Measurements from ENCODE around the gene MAML2.

MAML2 gene

GRCh38 chr11:96061069-96061468, 281.9 kb downstream of the MAML2 start:
- no peak for DNase-seq

- no peak for DNase-seq
Measured at GRCh38 chr11:96057502-96057901, 285.5 kb downstream of the MAML2 start.

- DNase-seq = no peak
Measured at GRCh38 chr11:96056576-96056975, 286.4 kb downstream of the MAML2 start.

- DNase-seq = peak; percentile 85
Measured at GRCh38 chr11:96055706-96056387, 287.1 kb downstream of the MAML2 start.

- DNase-seq = peak; percentile 57
Measured at GRCh38 chr11:96054870-96055705, 287.9 kb downstream of the MAML2 start.

GRCh38 chr11:96052921-96053651, 289.9 kb downstream of the MAML2 start:
- DNase-seq = peak; percentile 66

GRCh38 chr11:96051820-96052219, 291.2 kb downstream of the MAML2 start:
- DNase-seq = peak; percentile 36

- DNase-seq = peak; percentile 43
Measured at GRCh38 chr11:96050435-96051182, 292.4 kb downstream of the MAML2 start.

- DNase-seq = peak; percentile 37
Measured at GRCh38 chr11:96049426-96049825, 293.6 kb downstream of the MAML2 start.

- peak; percentile 91 for DNase-seq
Measured at GRCh38 chr11:96045622-96046456, 297.2 kb downstream of the MAML2 start.

GRCh38 chr11:96044747-96045146, 298.2 kb downstream of the MAML2 start:
- DNase-seq = no peak

GRCh38 chr11:96044311-96044710, 298.7 kb downstream of the MAML2 start:
- DNase-seq = no peak

GRCh38 chr11:96043291-96043690, 299.7 kb downstream of the MAML2 start:
- DNase-seq = no peak

GRCh38 chr11:96038046-96038445, 304.9 kb downstream of the MAML2 start:
- no peak for DNase-seq

GRCh38 chr11:96037405-96037949, 305.5 kb downstream of the MAML2 start:
- no peak for DNase-seq

GRCh38 chr11:96036863-96037262, 306.1 kb downstream of the MAML2 start:
- no peak for DNase-seq

GRCh38 chr11:96035740-96036078, 307.3 kb downstream of the MAML2 start:
- no peak for DNase-seq

- DNase-seq = no peak
Measured at GRCh38 chr11:96035031-96035739, 307.8 kb downstream of the MAML2 start.

- no peak for DNase-seq
Measured at GRCh38 chr11:96033599-96033998, 309.4 kb downstream of the MAML2 start.

GRCh38 chr11:96033095-96033494, 309.9 kb downstream of the MAML2 start:
- no peak for DNase-seq

- DNase-seq = no peak
Measured at GRCh38 chr11:96028746-96029145, 314.2 kb downstream of the MAML2 start.
